Keratinocyte (primary cell): ENCODE measurements around the gene WDR82. TPM values are rescaled to one million over a fixed set of nuclear protein-coding genes. Genes with fewer than 3 reads are reported as not detected.

Source experiments
- DNase-seq: peaks from one replicate; pipeline ENCODE4 v3.0.0-alpha.2; 2011; ENCODE audit warnings: low read depth, missing footprints, low spot score
- FAIRE-seq: peaks from 2 replicates; lab custom pipeline; 2011; peaks lifted over from hg19 to GRCh38; lab: Jason Lieb, UNC
- H2AFZ ChIP-seq: 2 replicates; pipeline ENCODE4 v1.6.0; 2012; ENCODE audit warnings: low read length, control low read depth, inconsistent platforms; ENCODE audit not compliant: control insufficient read depth
- H3K27ac ChIP-seq: 2 replicates; pipeline ENCODE4 v1.5.1; 2011; ENCODE audit warnings: low read length; ENCODE audit not compliant: control insufficient read depth, insufficient read depth
- H3K27me3 ChIP-seq: 3 replicates; pipeline ENCODE4 v1.6.0; 2011; ENCODE audit warnings: low read length; ENCODE audit not compliant: control insufficient read depth, insufficient read depth; ENCODE audit errors: extremely low read depth
- H3K36me3 ChIP-seq, 2 experiments: 2 replicates in 1 of 2; 3 replicates in 1 of 2; pipeline ENCODE4 v1.5.1; 2011; ENCODE audit warnings: low read length in 2 of 2, mild to moderate bottlenecking in 1 of 2; ENCODE audit not compliant: control insufficient read depth in 2 of 2, insufficient read depth in 2 of 2; ENCODE audit errors: extremely low read depth in 1 of 2
- H3K4me1 ChIP-seq: 3 replicates; pipeline ENCODE4 v1.5.1; 2011; ENCODE audit warnings: low read length; ENCODE audit not compliant: control insufficient read depth, insufficient read depth; ENCODE audit errors: extremely low read depth
- H3K4me2 ChIP-seq: 3 replicates; pipeline ENCODE4 v1.6.0; 2011; ENCODE audit warnings: low read depth, low read length; ENCODE audit not compliant: control insufficient read depth, insufficient read depth; ENCODE audit errors: extremely low read depth
- H3K4me3 ChIP-seq, 3 experiments: fragments of 200-600 bp in 1 of 3; sonication (generic) in 1 of 3; 2 replicates in 2 of 3; 3 replicates in 1 of 3; pipeline ENCODE4 v1.5.1; 2011 to 2016; ENCODE audit warnings: low read length in 3 of 3, mild to moderate bottlenecking in 3 of 3, control low read depth in 2 of 3, inconsistent platforms in 1 of 3, low read depth in 1 of 3, mixed read lengths in 1 of 3, mixed run types in 1 of 3, moderate library complexity in 1 of 3; ENCODE audit not compliant: control insufficient read depth in 2 of 3, insufficient read depth in 2 of 3; ENCODE audit errors: extremely low read depth in 1 of 3
- H3K79me2 ChIP-seq: 2 replicates; pipeline ENCODE4 v1.6.0; 2012; ENCODE audit warnings: low read length; ENCODE audit not compliant: control insufficient read depth, insufficient read depth
- H3K9ac ChIP-seq: 3 replicates; pipeline ENCODE4 v1.6.0; 2011; ENCODE audit warnings: low read length; ENCODE audit not compliant: control insufficient read depth, insufficient read depth; ENCODE audit errors: extremely low read depth
- H3K9me1 ChIP-seq: 3 replicates; pipeline ENCODE4 v1.6.0; 2011; ENCODE audit warnings: low read length; ENCODE audit not compliant: control insufficient read depth, insufficient read depth; ENCODE audit errors: extremely low read depth
- H3K9me3 ChIP-seq: 2 replicates; pipeline ENCODE4 v1.5.1; 2012; ENCODE audit warnings: low read depth, low read length; ENCODE audit not compliant: control insufficient read depth
- H4K20me1 ChIP-seq: 3 replicates; pipeline ENCODE4 v1.6.0; 2011; ENCODE audit warnings: low read length; ENCODE audit not compliant: control insufficient read depth, insufficient read depth; ENCODE audit errors: extremely low read depth
- CTCF ChIP-seq, 3 experiments: IDR thresholded peaks in 1 of 3; conservative IDR thresholded peaks in 1 of 3; optimal IDR thresholded peaks in 1 of 3; 2 replicates in 2 of 3; 3 replicates in 1 of 3; pipeline versions ENCODE3 to v1.5.1; 2011; ENCODE audit warnings: low read length in 3 of 3, mild to moderate bottlenecking in 3 of 3, moderate library complexity in 2 of 3, control low read depth in 1 of 3, inconsistent platforms in 1 of 3; ENCODE audit not compliant: insufficient read depth in 2 of 3; ENCODE audit errors: extremely low read depth in 1 of 3
- EZH2 ChIP-seq: IDR thresholded peaks from one replicate; pipeline ENCODE4 v1.6.1; 2012; ENCODE audit warnings: inconsistent platforms, mild to moderate bottlenecking, low read length, moderate library complexity
- dilution Hi-C: fragments of 300-500 bp; cut with MboI; formaldehyde crosslinking; loops from one replicate; pipeline ENCODE4 v1.7.0; 2020; ENCODE audit warnings: low sequenced_read_pairs; ENCODE audit not compliant: extremely low pct_ligation_motif_present
- polyA plus RNA-seq, 5 experiments: library from polyadenylated mRNA; depleted of rRNA in 3 of 5; stranded (reverse) in 3 of 5; stranded (forward) in 1 of 5; unstranded in 1 of 5; fragments of >200 nt; gene quantifications; 1 replicate in 1 of 5; 2 replicates in 3 of 5; 3 replicates in 1 of 5; pipeline versions ENCODE4 v1.2.1 to v1.2.3, GENCODE V29; 2011 to 2012; ENCODE audit warnings: missing spikeins in 2 of 5, low read depth in 1 of 5, low replicate concordance in 1 of 5

Gene WDR82
- polyA plus RNA-seq, 1 donor (not counting 4 experiments of a cell fraction or from before 2014, with no cell fraction given): 75.1 TPM

DNA sequence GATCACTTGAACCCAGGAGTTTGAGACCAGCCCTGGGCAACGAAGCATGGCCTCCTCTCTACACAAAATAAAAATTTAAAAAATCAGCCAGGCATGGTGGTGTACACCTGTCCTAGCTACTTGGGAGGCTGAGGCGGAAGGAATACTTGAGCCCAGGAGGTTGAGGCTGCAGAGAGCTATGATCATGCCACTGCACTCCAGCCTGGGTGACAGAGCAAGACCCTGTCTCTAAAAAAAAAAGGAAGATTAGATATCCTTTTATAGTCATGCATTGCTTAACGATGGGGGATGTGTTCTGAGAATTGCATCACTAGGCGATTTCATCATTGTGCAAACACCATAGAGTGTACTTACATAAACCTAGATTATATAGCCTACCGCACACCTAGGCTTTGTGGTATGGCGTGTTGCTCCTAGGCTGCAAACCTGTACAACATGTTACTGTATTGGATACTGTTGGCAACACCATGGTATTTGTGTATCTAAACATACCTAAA is 67.9 kb downstream of the WDR82 start:
- no peak for FAIRE-seq
- DNase-seq: no peak
- peaks cover 52 to 59% of the 10 kb centered on the region in 2 experiments for H3K36me3 ChIP-seq
- H3K4me3 ChIP-seq: no peak overlapping the region
- H2AFZ ChIP-seq: no peak overlapping the region
- no peaks in the 10 kb centered on the region for H3K9me1 ChIP-seq
- H3K27ac ChIP-seq: no peak overlapping the region
- H3K4me1 ChIP-seq: peaks cover 1% of the 10 kb centered on the region
- no peaks in the 10 kb centered on the region for H3K79me2 ChIP-seq
- H3K9ac ChIP-seq: no peak overlapping the region
- no peak for TF ChIP-seq EZH2
- TF ChIP-seq CTCF (optimal IDR thresholded peaks at IDR 0.05 in 1 of 3, IDR thresholded peaks at IDR 0.05 in 1 of 3, conservative IDR thresholded peaks at IDR 0.05 in 1 of 3; ENCODE audit: extremely low read depth in 1 of 3, insufficient read depth in 2 of 3, low read length in 3 of 3): no peak
- H3K9me3 ChIP-seq: no peaks in the 10 kb centered on the region
- no peaks in the 10 kb centered on the region for H3K27me3 ChIP-seq
- H4K20me1 ChIP-seq: no peaks in the 10 kb centered on the region
- no peak overlapping the region for H3K4me2 ChIP-seq
- dilution Hi-C loops: no loop called here

DNA sequence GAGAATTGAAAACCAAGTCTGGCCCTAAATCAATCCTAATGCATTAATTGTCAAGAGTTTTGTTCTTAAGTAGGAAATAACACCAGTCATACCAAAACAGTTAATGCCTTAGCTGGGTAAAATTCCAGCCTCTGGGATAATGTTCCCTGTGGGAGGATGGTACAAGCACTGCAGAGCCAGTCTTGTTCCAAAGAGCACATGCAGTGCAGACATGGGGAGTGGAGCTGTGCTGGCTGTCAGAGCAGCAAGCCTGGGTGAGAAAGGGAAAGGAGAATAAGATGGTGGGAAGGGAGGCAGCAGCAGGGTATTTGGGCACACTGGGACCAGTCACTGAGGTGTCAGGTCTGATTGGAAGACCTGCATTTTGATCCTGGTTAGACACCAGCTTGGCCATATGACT is 68.4 kb downstream of the WDR82 start:
- Histone ChIP-seq H3K4me1 (peaks cover 7% of the 10 kb centered on the region), H3K9ac (no peak overlapping the region), H4K20me1 (no peaks in the 10 kb centered on the region), H3K4me2 (no peak overlapping the region), H3K36me3 (peaks cover 47 to 65% of the 10 kb centered on the region in 2 experiments), H3K27me3 (no peaks in the 10 kb centered on the region), H3K79me2 (no peaks in the 10 kb centered on the region), H3K4me3 (no peak overlapping the region), H3K27ac (no peak overlapping the region), H3K9me3 (no peaks in the 10 kb centered on the region), H3K9me1 (no peaks in the 10 kb centered on the region), H2AFZ (no peak overlapping the region)
- DNase-seq (no peak), FAIRE-seq (no peak)
- TF ChIP-seq CTCF (optimal IDR thresholded peaks at IDR 0.05 in 1 of 3, IDR thresholded peaks at IDR 0.05 in 1 of 3, conservative IDR thresholded peaks at IDR 0.05 in 1 of 3; ENCODE audit: extremely low read depth in 1 of 3, insufficient read depth in 2 of 3, low read length in 3 of 3) (no peak), EZH2 (no peak)
- dilution Hi-C loops: no loop called here
